ENCODE data around the gene DNAH5. TPM values are rescaled to one million over a fixed set of nuclear protein-coding genes. Genes with fewer than 3 reads are reported as not detected.

The DNAH5 gene
- total and polyA plus RNA-seq, 2 of the 8 experiments (the other 6 are each of a cell fraction or from before 2014, with no cell fraction given): 0.30 to 0.73 TPM

GRCh38 chr5:13972029-13972428, 27.5 kb upstream of the DNAH5 start (continued):
- no peak for TF ChIP-seq CHD7 (IDR thresholded peaks at IDR 0.05; ENCODE audit: insufficient replicate concordance, low read length)
- no peak for TF ChIP-seq RFX5 (IDR thresholded peaks at IDR 0.05; ENCODE audit: borderline replicate concordance, low read depth, low read length)
- TF ChIP-seq POU5F1 (IDR thresholded peaks at IDR 0.05; ENCODE audit: low read depth, low read length): no peak
- TF ChIP-seq NRF1 (IDR thresholded peaks at IDR 0.05; ENCODE audit: low read depth, low read length): no peak
- TF ChIP-seq TAF1 (IDR thresholded peaks at IDR 0.05; ENCODE audit: low read depth, low read length): no peak
- no peak for TF ChIP-seq HDAC6 (IDR thresholded peaks at IDR 0.05; ENCODE audit: low read depth, low read length)
- no peak for TF ChIP-seq SP4 (IDR thresholded peaks at IDR 0.05; ENCODE audit: low read length)
- TF ChIP-seq JUND (IDR thresholded peaks at IDR 0.05; ENCODE audit: low read length): no peak
- TF ChIP-seq SRF (IDR thresholded peaks at IDR 0.05; ENCODE audit: low read depth, low read length): no peak
- no peak for TF ChIP-seq CREB1 (IDR thresholded peaks at IDR 0.05)
- TF ChIP-seq RAD21 (IDR thresholded peaks at IDR 0.05 in 1 of 2, conservative IDR thresholded peaks at IDR 0.05 in 1 of 2; ENCODE audit: low read depth in 2 of 2, low read length in 2 of 2): no peak
- TF ChIP-seq HDAC2 (IDR thresholded peaks at IDR 0.05; ENCODE audit: borderline replicate concordance in 1 of 2, low read depth in 2 of 2, low read length in 2 of 2): no peak
- TF ChIP-seq CHD1 (IDR thresholded peaks at IDR 0.05; ENCODE audit: low read depth, low read length): no peak

Measured in H1 (cell line).